HepG2 (cell line): ENCODE data around the gene BICRAL. TPM values are rescaled to one million over a fixed set of nuclear protein-coding genes. Genes with fewer than 3 reads are reported as not detected.

ENCODE experiments used
- ATAC-seq: fragments of 200-7000 bp; cut with Tn5 transposase; 3 replicates; pipeline ENCODE4 v1.9.1; 2020; ENCODE audit warnings: mild to moderate bottlenecking, moderate library complexity
- BruUV-seq: library from RNA; stranded (reverse); fragments of 400-500 nt; replicated peaks from 2 replicates; lab custom pipeline; 2021; lab: Mats Ljungman, UMichigan
- CTCF ChIA-PET: fragments of 300-600 bp; formaldehyde crosslinking; extraction: SDS; loops from one replicate; lab custom pipeline; 2021; ENCODE audit warnings: low total read pairs, inconsistent platforms, low intra/inter-chr PET ratio; lab: Yijun Ruan, JAX
- POLR2A ChIA-PET: fragments of 350-600 bp; sonication (Branson Sonifier 250); formaldehyde crosslinking; loops from one replicate; lab custom pipeline; 2020; ENCODE audit warnings: antibody characterized with exemption, inconsistent platforms; lab: Yijun Ruan, JAX
- DNase-seq: peaks from one replicate; pipeline ENCODE4 v3.0.0-alpha.2; 2015; ENCODE audit warnings: low spot score
- FAIRE-seq: peaks from 3 replicates; lab custom pipeline; 2011; peaks lifted over from hg19 to GRCh38; lab: Jason Lieb, UNC
- H2AFZ ChIP-seq: one replicate; pipeline ENCODE4 v1.6.1; 2011; ENCODE audit warnings: low read length, inconsistent platforms
- H3K27ac ChIP-seq: fragments of 300-600 bp; 3 replicates; pipeline ENCODE4 v1.8.0; 2011; ENCODE audit warnings: mixed run types, mild to moderate bottlenecking, mixed read lengths, low read length, inconsistent platforms; ENCODE audit not compliant: insufficient read depth; ENCODE audit errors: extremely low read length
- H3K27me3 ChIP-seq, 2 experiments: fragments of 200-600 bp in 1 of 2; 2 replicates in 1 of 2; 3 replicates in 1 of 2; pipeline versions ENCODE4 v1.6.0 to v1.8.0; 2011; ENCODE audit warnings: low read length in 2 of 2, mild to moderate bottlenecking in 2 of 2, moderate library complexity in 2 of 2, inconsistent platforms in 1 of 2; ENCODE audit not compliant: insufficient read depth in 2 of 2, control insufficient read depth in 1 of 2
- H3K36me3 ChIP-seq, 2 experiments: fragments of 200-600 bp in 1 of 2; replicated peaks in 1 of 2; 2 replicates in 1 of 2; 3 replicates in 1 of 2; pipeline versions ENCODE4 v1.5.1 to v1.8.0; 2011; ENCODE audit warnings: low read length in 2 of 2, inconsistent platforms in 1 of 2; ENCODE audit not compliant: insufficient read depth in 2 of 2, control insufficient read depth in 1 of 2
- H3K4me1 ChIP-seq: 2 replicates; pipeline ENCODE4 v1.5.1; 2012; ENCODE audit warnings: low read length, inconsistent platforms; ENCODE audit not compliant: insufficient read depth
- H3K4me2 ChIP-seq: 2 replicates; pipeline ENCODE4 v1.6.0; 2011; ENCODE audit warnings: low read depth, low read length, inconsistent platforms
- H3K4me3 ChIP-seq, 3 experiments: fragments of 200-600 bp in 1 of 3; sonication (generic), shearing (Covaris generic) in 1 of 3; replicated peaks in 1 of 3; 2 replicates each; pipeline ENCODE4 v1.5.1; 2011 to 2016; ENCODE audit warnings: low read length in 3 of 3, inconsistent platforms in 2 of 3, low read depth in 2 of 3, mild to moderate bottlenecking in 2 of 3, control low read depth in 1 of 3, mixed read lengths in 1 of 3; ENCODE audit not compliant: insufficient read depth in 1 of 3
- H3K79me2 ChIP-seq: one replicate; pipeline ENCODE4 v1.6.1; 2011; ENCODE audit warnings: low read length, inconsistent platforms; ENCODE audit not compliant: insufficient read depth
- H3K9ac ChIP-seq: 2 replicates; pipeline ENCODE4 v1.6.0; 2011; ENCODE audit warnings: mild to moderate bottlenecking, low read depth, low read length, inconsistent platforms; ENCODE audit not compliant: insufficient read depth
- H3K9me3 ChIP-seq: 2 replicates; pipeline ENCODE4 v1.5.1; 2012; ENCODE audit warnings: mild to moderate bottlenecking, low read length
- H4K20me1 ChIP-seq: 2 replicates; pipeline ENCODE4 v1.6.0; 2011; ENCODE audit warnings: inconsistent platforms, mild to moderate bottlenecking, low read length, moderate library complexity; ENCODE audit not compliant: insufficient read depth
- GABPA ChIP-seq, 2 experiments: IDR thresholded peaks; 2 replicates each; pipeline ENCODE4 v1.6.1; 2011 to 2016; ENCODE audit warnings: low read depth in 2 of 2, low read length in 1 of 2, missing biosample characterization in 1 of 2, missing genetic modification characterization in 1 of 2
- KAT8 ChIP-seq: IDR thresholded peaks from 2 replicates; pipeline ENCODE4 v1.6.1; 2016; ENCODE audit warnings: missing genetic modification reagents, missing compliant biosample characterization
- NCOA2 ChIP-seq: sonication (generic); formaldehyde crosslinking; IDR thresholded peaks from 2 replicates; pipeline ENCODE4 v1.8.0; 2022; ENCODE audit warnings: inconsistent platforms
- NR2F1 ChIP-seq, 2 experiments: fragments of 450-650 bp in 1 of 2; formaldehyde crosslinking in 1 of 2; IDR thresholded peaks; 2 replicates each; pipeline versions ENCODE4 v1.5.0 to v1.6.1; 2016 to 2020; ENCODE audit warnings: mild to moderate bottlenecking in 1 of 2, missing compliant biosample characterization in 1 of 2, missing genetic modification reagents in 1 of 2, moderate library complexity in 1 of 2
- RXRB ChIP-seq: IDR thresholded peaks from 2 replicates; pipeline ENCODE4 v1.6.1; 2016; ENCODE audit warnings: borderline replicate concordance, missing genetic modification reagents, missing compliant biosample characterization
- ZFX ChIP-seq: sonication (generic); formaldehyde crosslinking; IDR thresholded peaks from 2 replicates; pipeline ENCODE4 v1.4.0; 2020; ENCODE audit warnings: mild to moderate bottlenecking, low read depth, missing genetic modification reagents, moderate library complexity
- ZKSCAN8 ChIP-seq: IDR thresholded peaks from 2 replicates; pipeline ENCODE4 v1.6.1; 2016; ENCODE audit warnings: borderline replicate concordance, missing genetic modification reagents, missing compliant biosample characterization
- ZNF143 ChIP-seq: sonication (generic); formaldehyde crosslinking; IDR thresholded peaks from 2 replicates; pipeline ENCODE4 v1.4.0; 2020; ENCODE audit warnings: missing genetic modification reagents
- ZNF205 ChIP-seq: IDR thresholded peaks from 2 replicates; pipeline ENCODE4 v1.6.1; 2018; ENCODE audit warnings: missing biosample characterization, missing genetic modification reagents
- ZNF644 ChIP-seq: IDR thresholded peaks from 2 replicates; pipeline ENCODE4 v1.6.1; 2016; ENCODE audit warnings: low read depth
- ZNF772 ChIP-seq: sonication (generic); formaldehyde crosslinking; IDR thresholded peaks from 2 replicates; pipeline ENCODE4 v1.5.0; 2020; ENCODE audit warnings: mild to moderate bottlenecking, missing genetic modification reagents
- WGBS: methylation state at CpG from one replicate; pipeline ENCODE4 v1.1.6; 2017; ENCODE audit warnings: low lambda C conversion rate; 5-methylcytosine and 5-hydroxymethylcytosine counted together
- in situ Hi-C: cut with HindIII; loops from 2 replicates; pipeline ENCODE4 v1.10.0; 2017; ENCODE audit warnings: low pct_unique_long_range_greater_than_20kb; ENCODE audit not compliant: extremely low pct_ligation_motif_present
- intact Hi-C: fragments of 100-400 bp; cut with micrococcal nuclease; formaldehyde crosslinking; loops from one replicate; pipeline ENCODE4 v1.10.0; 2022; ENCODE audit not compliant: unreplicated experiment
- polyA plus RNA-seq, 8 experiments: library from polyadenylated mRNA; depleted of rRNA in 3 of 8; stranded (reverse) in 7 of 8; unstranded in 1 of 8; fragments of >200 nt; fragmentation: Illumina TruSeq in 4 of 8; extraction: Trizol in 4 of 8; gene quantifications; 2 replicates each; pipeline versions ENCODE4 v1.2.1 to v1.2.3, GENCODE V29; 2011 to 2016; ENCODE audit warnings: low read depth in 4 of 8, missing spikeins in 1 of 8, mixed read lengths in 1 of 8; ENCODE audit not compliant: insufficient read depth in 1 of 8
- total RNA-seq, 5 experiments: library from RNA; depleted of rRNA; stranded (reverse); fragments of >200 nt; fragmentation: Illumina TruSeq; extraction: Trizol; gene quantifications; 2 replicates each; pipeline ENCODE4 v1.2.3, GENCODE V29; 2016; ENCODE audit warnings: low read depth in 1 of 5
- TF ChIP-seq, protein P1 (sequence below): sonication (generic); formaldehyde crosslinking; IDR thresholded peaks from 2 replicates; pipeline ENCODE4 v1.4.0; 2020; ENCODE audit warnings: missing genetic modification reagents
- TF ChIP-seq, protein P2 (sequence below): sonication (generic); formaldehyde crosslinking; conservative IDR thresholded peaks from 2 replicates; pipeline ENCODE4 v1.4.0; 2020; ENCODE audit warnings: missing genetic modification reagents
- TF ChIP-seq, protein P3 (sequence below): sonication (generic); formaldehyde crosslinking; IDR thresholded peaks from 2 replicates; pipeline ENCODE4 v1.8.0; 2023; ENCODE audit warnings: mild to moderate bottlenecking, missing genetic modification reagents
- TF ChIP-seq, protein P4 (sequence below): sonication (generic); formaldehyde crosslinking; IDR thresholded peaks from 2 replicates; pipeline ENCODE4 v1.4.0; 2020; ENCODE audit warnings: missing genetic modification reagents, borderline replicate concordance

BICRAL gene
- total and polyA plus RNA-seq, 2 of the 13 experiments (the other 11 are each of a cell fraction or from before 2014, with no cell fraction given) = 5.0 to 13.5 TPM

DNA sequence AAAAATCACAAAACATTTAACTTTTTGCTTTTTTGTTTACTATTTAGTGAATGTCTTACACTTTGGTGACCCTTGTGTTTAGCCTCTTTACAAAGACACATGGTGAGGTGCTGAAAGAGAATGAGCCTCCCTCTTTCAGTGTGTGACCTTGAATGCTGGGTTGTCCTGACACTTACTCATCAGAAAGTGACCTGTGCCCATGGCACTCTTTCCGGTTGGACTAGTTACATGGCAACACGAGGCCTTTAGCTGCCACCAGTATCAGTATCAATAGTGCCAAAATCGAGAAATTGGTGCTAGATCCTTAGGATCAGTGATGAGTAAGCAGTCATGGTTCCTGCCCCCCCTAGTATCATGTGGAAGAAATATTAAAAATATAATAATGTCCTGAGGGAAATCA is 95.8 kb downstream of the BICRAL start:
- FAIRE-seq (no peak), ATAC-seq (peak; percentile 25), DNase-seq (peak; percentile 81)
- Histone ChIP-seq H2AFZ (peak overlapping the region; percentile 70), H3K9ac (peak overlapping the region; percentile 12; the same call in 1 of the 2 replicates), H3K4me1 (peaks cover 46% of the 10 kb centered on the region), H3K4me2 (peak overlapping the region; percentile 63), H3K36me3 (peaks cover 2 to 7% of the 10 kb centered on the region in 2 experiments; a peak in 3 of 5 replicates), H3K79me2 (peaks cover 26% of the 10 kb centered on the region), H3K4me3 (peak overlapping the region in 1 of 3 experiments; percentile 38; a peak in 1 of 6 replicates), H4K20me1 (no peaks in the 10 kb centered on the region; the same call in 1 of the 2 replicates), H3K9me3 (no peaks in the 10 kb centered on the region), H3K27me3 (no peaks in the 10 kb centered on the region; a peak in 1 of 5 replicates), H3K27ac (peak overlapping the region; percentile 14)
- 17% methylated on average over 3 of the region's 3 CpGs for WGBS
- POLR2A ChIA-PET = interaction anchor here (1.0 to 6.4 kb wide), 5 partner anchors 13 to 216 kb away, joined by 3 to 147 read pairs (median 21); partner anchors contain the start of genes BICRAL, CNPY3 and TBCC
- intact Hi-C loops (loop anchor here (1.0 to 2.0 kb wide), 5 partner anchors 22 to 216 kb away; partner anchors contain the start of genes BICRAL and TBCC), in situ Hi-C loops (loop anchor here (5.0 kb wide), 1 partner anchor 215 kb away; no protein-coding TSS in a partner anchor)
- no TSS peak for BruUV-seq
- CTCF ChIA-PET = interaction anchor here (1.2 to 2.7 kb wide), 3 partner anchors 151 to 568 kb away, joined by 3 to 44 read pairs (median 12); no protein-coding TSS in a partner anchor
- TF ChIP-seq, protein P1, sequence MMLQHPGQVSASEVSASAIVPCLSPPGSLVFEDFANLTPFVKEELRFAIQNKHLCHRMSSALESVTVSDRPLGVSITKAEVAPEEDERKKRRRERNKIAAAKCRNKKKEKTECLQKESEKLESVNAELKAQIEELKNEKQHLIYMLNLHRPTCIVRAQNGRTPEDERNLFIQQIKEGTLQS = 0 out of 2 replicates have a peak, but pooled peaks have one; percentile 54
- TF ChIP-seq RXRB = peak; percentile 47; the same call in 1 of the 2 replicates
- TF ChIP-seq GABPA (IDR thresholded peaks at IDR 0.05; ENCODE audit: low read depth, low read length) = no peak
- peak; percentile 74 for TF ChIP-seq GABPA (CRISPR knock-in tag; IDR thresholded peaks at IDR 0.05; ENCODE audit: low read depth)
- peak; percentile 65 for TF ChIP-seq ZNF644 (CRISPR knock-in tag)
- TF ChIP-seq ZNF772 (CRISPR knock-in tag) = no peak
- TF ChIP-seq ZFX (CRISPR knock-in tag) = peak; percentile 40; the same call in 1 of the 2 replicates
- TF ChIP-seq KAT8 (CRISPR knock-in tag) = peak; percentile 34; the same call in 1 of the 2 replicates
- peak; percentile 27; the same call in 1 of the 2 replicates for TF ChIP-seq ZNF143 (CRISPR knock-in tag)
- TF ChIP-seq, protein P2, sequence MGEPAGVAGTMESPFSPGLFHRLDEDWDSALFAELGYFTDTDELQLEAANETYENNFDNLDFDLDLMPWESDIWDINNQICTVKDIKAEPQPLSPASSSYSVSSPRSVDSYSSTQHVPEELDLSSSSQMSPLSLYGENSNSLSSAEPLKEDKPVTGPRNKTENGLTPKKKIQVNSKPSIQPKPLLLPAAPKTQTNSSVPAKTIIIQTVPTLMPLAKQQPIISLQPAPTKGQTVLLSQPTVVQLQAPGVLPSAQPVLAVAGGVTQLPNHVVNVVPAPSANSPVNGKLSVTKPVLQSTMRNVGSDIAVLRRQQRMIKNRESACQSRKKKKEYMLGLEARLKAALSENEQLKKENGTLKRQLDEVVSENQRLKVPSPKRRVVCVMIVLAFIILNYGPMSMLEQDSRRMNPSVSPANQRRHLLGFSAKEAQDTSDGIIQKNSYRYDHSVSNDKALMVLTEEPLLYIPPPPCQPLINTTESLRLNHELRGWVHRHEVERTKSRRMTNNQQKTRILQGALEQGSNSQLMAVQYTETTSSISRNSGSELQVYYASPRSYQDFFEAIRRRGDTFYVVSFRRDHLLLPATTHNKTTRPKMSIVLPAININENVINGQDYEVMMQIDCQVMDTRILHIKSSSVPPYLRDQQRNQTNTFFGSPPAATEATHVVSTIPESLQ (CRISPR knock-in tag) = 0 out of 2 replicates have a peak, but pooled peaks have one; percentile 38
- no peak for TF ChIP-seq ZKSCAN8 (CRISPR knock-in tag)
- TF ChIP-seq, protein P3, sequence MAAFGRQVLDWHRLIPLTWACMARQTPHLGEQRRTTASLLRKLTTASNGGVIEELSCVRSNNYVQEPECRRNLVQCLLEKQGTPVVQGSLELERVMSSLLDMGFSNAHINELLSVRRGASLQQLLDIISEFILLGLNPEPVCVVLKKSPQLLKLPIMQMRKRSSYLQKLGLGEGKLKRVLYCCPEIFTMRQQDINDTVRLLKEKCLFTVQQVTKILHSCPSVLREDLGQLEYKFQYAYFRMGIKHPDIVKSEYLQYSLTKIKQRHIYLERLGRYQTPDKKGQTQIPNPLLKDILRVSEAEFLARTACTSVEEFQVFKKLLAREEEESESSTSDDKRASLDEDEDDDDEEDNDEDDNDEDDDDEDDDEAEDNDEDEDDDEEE (CRISPR knock-in tag) = no peak
- TF ChIP-seq ZNF205 (CRISPR knock-in tag) = 0 out of 2 replicates have a peak, but pooled peaks have one; percentile 23
- 0 out of 2 replicates have a peak, but pooled peaks have one; percentile 24 for TF ChIP-seq NCOA2
- TF ChIP-seq NR2F1 (CRISPR knock-in tag; IDR thresholded peaks at IDR 0.05) = peak in 1 of 2 experiments; percentile 8; a peak in 1 of 4 replicates
- TF ChIP-seq, protein P4, sequence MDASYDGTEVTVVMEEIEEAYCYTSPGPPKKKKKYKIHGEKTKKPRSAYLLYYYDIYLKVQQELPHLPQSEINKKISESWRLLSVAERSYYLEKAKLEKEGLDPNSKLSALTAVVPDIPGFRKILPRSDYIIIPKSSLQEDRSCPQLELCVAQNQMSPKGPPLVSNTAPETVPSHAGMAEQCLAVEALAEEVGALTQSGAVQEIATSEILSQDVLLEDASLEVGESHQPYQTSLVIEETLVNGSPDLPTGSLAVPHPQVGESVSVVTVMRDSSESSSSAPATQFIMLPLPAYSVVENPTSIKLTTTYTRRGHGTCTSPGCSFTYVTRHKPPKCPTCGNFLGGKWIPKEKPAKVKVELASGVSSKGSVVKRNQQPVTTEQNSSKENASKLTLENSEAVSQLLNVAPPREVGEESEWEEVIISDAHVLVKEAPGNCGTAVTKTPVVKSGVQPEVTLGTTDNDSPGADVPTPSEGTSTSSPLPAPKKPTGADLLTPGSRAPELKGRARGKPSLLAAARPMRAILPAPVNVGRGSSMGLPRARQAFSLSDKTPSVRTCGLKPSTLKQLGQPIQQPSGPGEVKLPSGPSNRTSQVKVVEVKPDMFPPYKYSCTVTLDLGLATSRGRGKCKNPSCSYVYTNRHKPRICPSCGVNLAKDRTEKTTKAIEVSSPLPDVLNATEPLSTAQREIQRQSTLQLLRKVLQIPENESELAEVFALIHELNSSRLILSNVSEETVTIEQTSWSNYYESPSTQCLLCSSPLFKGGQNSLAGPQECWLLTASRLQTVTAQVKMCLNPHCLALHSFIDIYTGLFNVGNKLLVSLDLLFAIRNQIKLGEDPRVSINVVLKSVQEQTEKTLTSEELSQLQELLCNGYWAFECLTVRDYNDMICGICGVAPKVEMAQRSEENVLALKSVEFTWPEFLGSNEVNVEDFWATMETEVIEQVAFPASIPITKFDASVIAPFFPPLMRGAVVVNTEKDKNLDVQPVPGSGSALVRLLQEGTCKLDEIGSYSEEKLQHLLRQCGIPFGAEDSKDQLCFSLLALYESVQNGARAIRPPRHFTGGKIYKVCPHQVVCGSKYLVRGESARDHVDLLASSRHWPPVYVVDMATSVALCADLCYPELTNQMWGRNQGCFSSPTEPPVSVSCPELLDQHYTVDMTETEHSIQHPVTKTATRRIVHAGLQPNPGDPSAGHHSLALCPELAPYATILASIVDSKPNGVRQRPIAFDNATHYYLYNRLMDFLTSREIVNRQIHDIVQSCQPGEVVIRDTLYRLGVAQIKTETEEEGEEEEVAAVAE (CRISPR knock-in tag) = no peak; the same call in 1 of the 2 replicates
